ENCODE data around the gene SERTAD2.

SERTAD2 gene, protein sequence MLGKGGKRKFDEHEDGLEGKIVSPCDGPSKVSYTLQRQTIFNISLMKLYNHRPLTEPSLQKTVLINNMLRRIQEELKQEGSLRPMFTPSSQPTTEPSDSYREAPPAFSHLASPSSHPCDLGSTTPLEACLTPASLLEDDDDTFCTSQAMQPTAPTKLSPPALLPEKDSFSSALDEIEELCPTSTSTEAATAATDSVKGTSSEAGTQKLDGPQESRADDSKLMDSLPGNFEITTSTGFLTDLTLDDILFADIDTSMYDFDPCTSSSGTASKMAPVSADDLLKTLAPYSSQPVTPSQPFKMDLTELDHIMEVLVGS

DNA sequence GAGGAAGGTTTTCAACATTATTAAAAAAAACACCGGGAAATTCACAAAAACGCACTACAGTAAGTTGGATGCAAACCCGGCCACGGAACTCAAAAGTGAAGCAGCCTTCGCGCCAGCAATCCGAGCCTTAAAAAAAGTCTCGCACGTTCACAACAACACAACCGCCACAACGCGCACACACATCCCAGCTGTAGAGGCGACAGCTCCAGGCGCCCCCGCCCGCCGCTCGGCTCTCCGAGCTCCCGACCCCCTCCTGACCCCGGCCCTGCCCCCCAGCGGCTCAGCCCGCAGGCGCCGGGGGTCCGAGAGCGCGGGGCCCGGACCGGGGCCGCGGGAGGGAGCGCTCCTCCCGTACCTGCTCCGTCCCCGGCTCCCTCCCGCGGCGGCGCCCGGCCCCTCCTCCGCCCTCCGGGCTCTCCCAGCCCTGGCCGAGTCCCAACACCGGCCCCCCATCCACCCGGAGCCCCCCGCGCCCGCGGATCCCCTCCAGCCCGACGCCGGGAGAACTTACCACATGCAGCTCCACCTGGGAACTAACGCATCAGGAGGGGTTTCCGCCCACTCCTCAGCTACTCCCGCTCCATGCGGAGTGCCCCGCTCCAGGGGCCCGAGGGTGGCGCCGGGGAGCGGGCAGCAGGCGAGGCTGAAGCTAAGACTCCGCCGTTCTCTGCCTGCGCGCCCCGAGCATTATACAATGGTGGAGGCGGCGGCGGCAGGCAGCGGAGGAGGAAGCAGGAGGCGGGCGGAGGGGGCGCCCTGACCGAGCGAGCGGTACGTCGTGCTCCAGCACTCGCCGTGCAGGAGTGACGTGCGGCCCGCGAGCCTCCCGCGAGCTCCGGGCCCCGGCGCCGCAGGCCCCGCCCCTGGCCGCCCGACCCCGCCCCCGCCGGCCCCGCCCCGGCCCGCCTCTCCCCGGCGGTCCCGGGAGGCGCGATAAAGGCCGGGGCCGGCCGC lies at the start of gene SERTAD2:
Gene SERTAD2 (minus strand): TSS at position 805 of the 954 bp plus-strand sequence. CDS start 17,042 bp downstream, outside the sequence.
- H3K9me3 ChIP-seq (ENCODE audit: insufficient read depth, low read length): no peaks in the 10 kb centered on the region; the same call in 1 of the 2 replicates
- H3K9ac ChIP-seq (ENCODE audit: low read length): peak within 1 kb of the TSS; percentile 97
- H3K27ac ChIP-seq (ENCODE audit: low read length): peak within 1 kb of the TSS; percentile 89
- peak within 1 kb of the TSS; percentile 97 for H3K4me3 ChIP-seq (ENCODE audit: low read length)
- peaks cover 44% of the 10 kb centered on the region for H4K20me1 ChIP-seq (ENCODE audit: insufficient read depth, low read length)
- no peaks in the 10 kb centered on the region for H3K27me3 ChIP-seq (ENCODE audit: low read depth, low read length)
- peak within 1 kb of the TSS; percentile 94 for H3K4me2 ChIP-seq (ENCODE audit: low read length)
- H3K4me1 ChIP-seq (ENCODE audit: low read length): peaks cover 76% of the 10 kb centered on the region
- H2AFZ ChIP-seq (ENCODE audit: low read depth, low read length): peak within 1 kb of the TSS; percentile 76; the same call in 1 of the 2 replicates
- H3K79me2 ChIP-seq (ENCODE audit: low read length): peaks cover 51% of the 10 kb centered on the region
- TF ChIP-seq, protein P1, sequence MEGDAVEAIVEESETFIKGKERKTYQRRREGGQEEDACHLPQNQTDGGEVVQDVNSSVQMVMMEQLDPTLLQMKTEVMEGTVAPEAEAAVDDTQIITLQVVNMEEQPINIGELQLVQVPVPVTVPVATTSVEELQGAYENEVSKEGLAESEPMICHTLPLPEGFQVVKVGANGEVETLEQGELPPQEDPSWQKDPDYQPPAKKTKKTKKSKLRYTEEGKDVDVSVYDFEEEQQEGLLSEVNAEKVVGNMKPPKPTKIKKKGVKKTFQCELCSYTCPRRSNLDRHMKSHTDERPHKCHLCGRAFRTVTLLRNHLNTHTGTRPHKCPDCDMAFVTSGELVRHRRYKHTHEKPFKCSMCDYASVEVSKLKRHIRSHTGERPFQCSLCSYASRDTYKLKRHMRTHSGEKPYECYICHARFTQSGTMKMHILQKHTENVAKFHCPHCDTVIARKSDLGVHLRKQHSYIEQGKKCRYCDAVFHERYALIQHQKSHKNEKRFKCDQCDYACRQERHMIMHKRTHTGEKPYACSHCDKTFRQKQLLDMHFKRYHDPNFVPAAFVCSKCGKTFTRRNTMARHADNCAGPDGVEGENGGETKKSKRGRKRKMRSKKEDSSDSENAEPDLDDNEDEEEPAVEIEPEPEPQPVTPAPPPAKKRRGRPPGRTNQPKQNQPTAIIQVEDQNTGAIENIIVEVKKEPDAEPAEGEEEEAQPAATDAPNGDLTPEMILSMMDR (IDR thresholded peaks at IDR 0.05; ENCODE audit: low read depth, low read length): peak; percentile 15
- no peak for TF ChIP-seq EZH2phosphoT487 (IDR thresholded peaks at IDR 0.05; ENCODE audit: low read depth)
- H3K36me3 ChIP-seq (replicated peaks; ENCODE audit: low read depth, low read length): no peaks in the 10 kb centered on the region

DNA sequence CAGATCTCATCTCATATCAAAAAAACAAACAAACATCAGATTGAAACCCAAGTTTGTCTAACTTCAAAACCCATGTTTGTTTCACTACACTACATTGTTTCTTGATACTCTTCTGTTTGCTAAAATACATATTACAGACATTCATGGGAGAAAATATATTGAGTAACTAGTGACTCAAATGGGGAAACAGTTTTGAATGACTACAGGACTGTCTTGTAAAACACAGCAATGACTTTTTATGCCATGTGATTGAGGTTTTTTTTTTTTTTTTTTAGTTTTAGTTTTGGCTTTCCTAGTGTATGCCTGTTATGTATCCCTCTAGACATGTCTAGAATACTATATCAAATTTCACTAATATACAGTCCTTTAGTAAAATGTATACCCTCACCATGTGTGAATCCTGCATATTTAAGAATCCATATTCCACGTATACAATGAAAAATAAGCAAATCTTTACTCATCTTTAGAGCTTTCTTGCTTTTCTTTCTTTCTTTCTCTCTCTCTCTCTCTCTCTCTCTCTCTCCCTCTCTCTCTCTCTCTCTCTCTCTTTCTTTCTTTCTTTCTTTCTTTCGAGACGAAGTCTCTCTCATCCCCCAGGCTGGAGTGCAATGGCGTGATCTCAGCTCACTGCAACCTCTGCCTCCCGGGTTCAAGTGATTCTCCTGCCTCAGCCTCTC lies 46.6 kb upstream of the SERTAD2 start:
- no peaks in the 10 kb centered on the region for H3K79me2 ChIP-seq (ENCODE audit: low read length)
- H2AFZ ChIP-seq (ENCODE audit: low read depth, low read length): peak overlapping the region; percentile 26

DNA sequence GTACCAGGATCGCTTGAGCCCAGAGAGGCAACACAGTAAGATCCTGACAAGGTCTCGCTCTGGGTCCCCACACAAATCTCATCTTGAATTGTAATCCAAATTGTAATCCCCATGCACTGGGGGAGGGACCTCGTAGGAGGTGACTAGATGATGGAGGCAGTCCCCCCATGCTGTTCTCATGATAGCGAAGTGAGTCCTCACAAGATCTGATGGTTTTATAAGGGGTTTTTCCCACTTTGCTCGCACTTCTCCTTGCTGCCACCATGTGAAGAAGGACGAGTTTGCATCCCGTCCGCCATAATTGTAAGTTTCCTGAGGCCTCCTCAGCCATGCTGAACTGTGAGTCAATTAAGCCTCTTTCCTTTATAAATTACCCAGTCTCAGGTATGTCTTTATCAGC lies 46.0 kb upstream of the SERTAD2 start:
- no peaks in the 10 kb centered on the region for H3K27me3 ChIP-seq (ENCODE audit: low read depth, low read length)
- no peaks in the 10 kb centered on the region for H3K36me3 ChIP-seq (replicated peaks; ENCODE audit: low read depth, low read length)
- H3K9ac ChIP-seq (ENCODE audit: low read length): peak overlapping the region; percentile 62
- H3K4me3 ChIP-seq (ENCODE audit: low read length): peak overlapping the region; percentile 52
- no peaks in the 10 kb centered on the region for H3K79me2 ChIP-seq (ENCODE audit: low read length)
- H4K20me1 ChIP-seq (ENCODE audit: insufficient read depth, low read length): no peaks in the 10 kb centered on the region
- H3K4me2 ChIP-seq (ENCODE audit: low read length): peak overlapping the region; percentile 72
- peak overlapping the region; percentile 94 for H3K27ac ChIP-seq (ENCODE audit: low read length)
- no peaks in the 10 kb centered on the region for H3K9me3 ChIP-seq (ENCODE audit: insufficient read depth, low read length)
- TF ChIP-seq, protein P1 (IDR thresholded peaks at IDR 0.05; ENCODE audit: low read depth, low read length): peak; percentile 50
- TF ChIP-seq EZH2phosphoT487 (IDR thresholded peaks at IDR 0.05; ENCODE audit: low read depth): no peak
- peaks cover 63% of the 10 kb centered on the region for H3K4me1 ChIP-seq (ENCODE audit: low read length)
- peak overlapping the region; percentile 26 for H2AFZ ChIP-seq (ENCODE audit: low read depth, low read length)

More for the DNA sequence above, 46.6 kb upstream of the SERTAD2 start:
- Histone ChIP-seq H3K27ac (ENCODE audit: low read length) (peak overlapping the region; percentile 94), H3K4me2 (ENCODE audit: low read length) (peak overlapping the region; percentile 72), H3K9me3 (ENCODE audit: insufficient read depth, low read length) (no peaks in the 10 kb centered on the region), H4K20me1 (ENCODE audit: insufficient read depth, low read length) (no peaks in the 10 kb centered on the region), H3K36me3 (replicated peaks; ENCODE audit: low read depth, low read length) (no peaks in the 10 kb centered on the region), H3K9ac (ENCODE audit: low read length) (peak overlapping the region; percentile 62), H3K27me3 (ENCODE audit: low read depth, low read length) (no peaks in the 10 kb centered on the region), H3K4me1 (ENCODE audit: low read length) (peaks cover 64% of the 10 kb centered on the region), H3K4me3 (ENCODE audit: low read length) (peak overlapping the region; percentile 38)
- TF ChIP-seq, protein P1 (IDR thresholded peaks at IDR 0.05; ENCODE audit: low read depth, low read length): peak; percentile 12; the same call in 1 of the 2 replicates
- TF ChIP-seq EZH2phosphoT487 (IDR thresholded peaks at IDR 0.05; ENCODE audit: low read depth): no peak

Data from OCI-LY3 (cell line).